Activated T-cell treated with anti-CD3 and anti-CD28 coated beads, Interleukin-2, amount 50 U/mL, for 4 hours (primary cell): Measurements from ENCODE around the gene TAF5L. TPM values are rescaled to one million over a fixed set of nuclear protein-coding genes. Genes with fewer than 3 reads are reported as not detected.
A peak's percentile ranks its signal among the peaks of the same experiment; 100 is the strongest.
"Not testable (repeated sequence)": the region's sequence is repeated elsewhere in the genome, so short reads cannot be mapped to it uniquely, and the experiment has no call there.

Experiments used
- ATAC-seq, 2 donors: fragments of 200-7000 bp; cut with Tn5 transposase; one replicate each; pipeline ENCODE4 v1.10.0; 2021
- DNase-seq: peaks from one replicate; pipeline ENCODE4 v3.0.0-alpha.2; 2020
- H3K27me3 Mint-ChIP-seq: one replicate; pipeline ENCODE4 v1.8.0; 2021; ENCODE audit warnings: low read depth, mixed read lengths
- H3K36me3 Mint-ChIP-seq: one replicate; pipeline ENCODE4 v1.8.0; 2022; ENCODE audit warnings: mixed read lengths; ENCODE audit not compliant: insufficient read depth
- H3K4me1 Mint-ChIP-seq: one replicate; pipeline ENCODE4 v1.8.0; 2021; ENCODE audit warnings: low read depth, mixed read lengths
- H3K4me3 Mint-ChIP-seq: one replicate; pipeline ENCODE4 v1.8.0; 2021; ENCODE audit warnings: mild to moderate bottlenecking, moderate library complexity, mixed read lengths
- H3K9me3 Mint-ChIP-seq: one replicate; pipeline ENCODE4 v1.8.0; 2021; ENCODE audit warnings: mixed read lengths
- total RNA-seq, 3 donors: library from RNA; stranded (reverse); gene quantifications; one replicate each; pipeline ENCODE4 v1.2.1, GENCODE V29; 2021

TAF5L gene
- total RNA-seq, 3 donors from 2014 or later = 27.8 to 32.6 (median 29.6) TPM

- H3K36me3 Mint-ChIP-seq = peaks cover 59% of the 10 kb centered on the region
- H3K27me3 Mint-ChIP-seq = no peaks in the 10 kb centered on the region
- ATAC-seq (peak in 1 of 2 donors; percentile 21), DNase-seq (no peak)
- no peaks in the 10 kb centered on the region for H3K4me1 Mint-ChIP-seq
- H3K4me3 Mint-ChIP-seq = no peak overlapping the region
- no peaks in the 10 kb centered on the region for H3K9me3 Mint-ChIP-seq
Observed at GRCh38 chr1:229607370-229607769, 18.6 kb downstream of the TAF5L start.

GRCh38 chr1:229603371-229604005 is 22.4 kb downstream of the TAF5L start:
- Mint-ChIP-seq H3K27me3 (no peaks in the 10 kb centered on the region), H3K4me3 (no peak overlapping the region), H3K9me3 (no peaks in the 10 kb centered on the region), H3K36me3 (peaks cover 51% of the 10 kb centered on the region), H3K4me1 (peaks cover 3% of the 10 kb centered on the region)
- ATAC-seq (no peak), DNase-seq (no peak)

GRCh38 chr1:229600229-229600628 is 25.7 kb downstream of the TAF5L start:
- no peak overlapping the region for H3K4me3 Mint-ChIP-seq
- no peaks in the 10 kb centered on the region for H3K27me3 Mint-ChIP-seq
- no peaks in the 10 kb centered on the region for H3K9me3 Mint-ChIP-seq
- ATAC-seq = no peak
- H3K36me3 Mint-ChIP-seq = peaks cover 44% of the 10 kb centered on the region
- peaks cover 11% of the 10 kb centered on the region for H3K4me1 Mint-ChIP-seq
- DNase-seq = no peak

GRCh38 chr1:229599218-229599954 is 26.5 kb downstream of the TAF5L start:
- no peak for DNase-seq
- no peaks in the 10 kb centered on the region for H3K27me3 Mint-ChIP-seq

GRCh38 chr1:229597877-229598276 is 28.0 kb downstream of the TAF5L start:
- no peaks in the 10 kb centered on the region for H3K27me3 Mint-ChIP-seq
- no peaks in the 10 kb centered on the region for H3K9me3 Mint-ChIP-seq
- H3K4me3 Mint-ChIP-seq = no peak overlapping the region
- ATAC-seq (no peak), DNase-seq (no peak)
- peaks cover 11% of the 10 kb centered on the region for H3K4me1 Mint-ChIP-seq
- H3K36me3 Mint-ChIP-seq = peaks cover 51% of the 10 kb centered on the region

More at GRCh38 chr1:229599218-229599954, 26.5 kb downstream of the TAF5L start:
- ATAC-seq = no peak
- no peak overlapping the region for H3K4me3 Mint-ChIP-seq
- H3K4me1 Mint-ChIP-seq = peaks cover 11% of the 10 kb centered on the region
- no peaks in the 10 kb centered on the region for H3K9me3 Mint-ChIP-seq
- peaks cover 49% of the 10 kb centered on the region for H3K36me3 Mint-ChIP-seq

GRCh38 chr1:229596925-229597699 is 28.8 kb downstream of the TAF5L start:
- Mint-ChIP-seq H3K36me3 (peaks cover 47% of the 10 kb centered on the region), H3K9me3 (no peaks in the 10 kb centered on the region), H3K27me3 (no peaks in the 10 kb centered on the region), H3K4me1 (peaks cover 11% of the 10 kb centered on the region), H3K4me3 (no peak overlapping the region)
- DNase-seq = no peak
- ATAC-seq = no peak

GRCh38 chr1:229595876-229596275 is 30.0 kb downstream of the TAF5L start:
- Mint-ChIP-seq H3K36me3 (peaks cover 39% of the 10 kb centered on the region), H3K4me1 (peaks cover 11% of the 10 kb centered on the region)
- H3K4me3 Mint-ChIP-seq, ATAC-seq, H3K9me3 Mint-ChIP-seq, DNase-seq, H3K27me3 Mint-ChIP-seq: not testable (repeated sequence)

- no peak for DNase-seq
- Mint-ChIP-seq H3K27me3 (no peaks in the 10 kb centered on the region), H3K4me1 (peaks cover 8% of the 10 kb centered on the region), H3K36me3 (peaks cover 29% of the 10 kb centered on the region), H3K9me3 (no peaks in the 10 kb centered on the region), H3K4me3 (no peak overlapping the region)
- no peak for ATAC-seq
Observed at GRCh38 chr1:229594227-229595008, 31.5 kb downstream of the TAF5L start.

GRCh38 chr1:229593800-229594199 is 32.1 kb downstream of the TAF5L start:
- no peak for DNase-seq
- Mint-ChIP-seq H3K4me3 (no peak overlapping the region), H3K36me3 (peaks cover 26% of the 10 kb centered on the region), H3K9me3 (no peaks in the 10 kb centered on the region), H3K27me3 (no peaks in the 10 kb centered on the region), H3K4me1 (peaks cover 8% of the 10 kb centered on the region)
- no peak for ATAC-seq

GRCh38 chr1:229590119-229590518 is 35.8 kb downstream of the TAF5L start:
- peaks cover 12% of the 10 kb centered on the region for H3K36me3 Mint-ChIP-seq
- no peak for ATAC-seq
- H3K4me3 Mint-ChIP-seq = no peak overlapping the region
- H3K4me1 Mint-ChIP-seq = no peaks in the 10 kb centered on the region
- no peaks in the 10 kb centered on the region for H3K9me3 Mint-ChIP-seq
- H3K27me3 Mint-ChIP-seq = no peaks in the 10 kb centered on the region
- no peak for DNase-seq

GRCh38 chr1:229585338-229585737 is 40.6 kb downstream of the TAF5L start:
- H3K27me3 Mint-ChIP-seq = no peaks in the 10 kb centered on the region
- H3K9me3 Mint-ChIP-seq = no peaks in the 10 kb centered on the region
- H3K4me3 Mint-ChIP-seq = no peak overlapping the region
- ATAC-seq = no peak
- H3K36me3 Mint-ChIP-seq = no peaks in the 10 kb centered on the region
- no peaks in the 10 kb centered on the region for H3K4me1 Mint-ChIP-seq
- DNase-seq = no peak

GRCh38 chr1:229582715-229583114 is 43.2 kb downstream of the TAF5L start:
- DNase-seq = no peak
- no peak overlapping the region for H3K4me3 Mint-ChIP-seq
- no peak for ATAC-seq
- H3K9me3 Mint-ChIP-seq = no peaks in the 10 kb centered on the region
- H3K36me3 Mint-ChIP-seq = no peaks in the 10 kb centered on the region
- H3K4me1 Mint-ChIP-seq = peaks cover 5% of the 10 kb centered on the region
- peaks cover 6% of the 10 kb centered on the region for H3K27me3 Mint-ChIP-seq

GRCh38 chr1:229582011-229582694 is 43.8 kb downstream of the TAF5L start:
- H3K27me3 Mint-ChIP-seq = peaks cover 6% of the 10 kb centered on the region
- ATAC-seq = no peak
- no peaks in the 10 kb centered on the region for H3K36me3 Mint-ChIP-seq
- H3K9me3 Mint-ChIP-seq = no peaks in the 10 kb centered on the region
- H3K4me1 Mint-ChIP-seq = peaks cover 5% of the 10 kb centered on the region
- no peak overlapping the region for H3K4me3 Mint-ChIP-seq
- no peak for DNase-seq
